GM23338 (cell line): ENCODE data around the gene FAM81A. TPM values are rescaled to one million over a fixed set of nuclear protein-coding genes. Genes with fewer than 3 reads are reported as not detected.

ENCODE experiments used
- ATAC-seq: fragments of 200-7000 bp; cut with Tn5 transposase; 3 replicates; pipeline ENCODE4 v1.9.1; 2020
- DNase-seq: peaks from one replicate; pipeline ENCODE4 v3.0.0-alpha.2; 2015; ENCODE audit warnings: low spot score
- H2AFZ ChIP-seq: fragments of 200-600 bp; sonication (generic); 2 replicates; pipeline ENCODE4 v1.8.0; 2016; ENCODE audit warnings: antibody characterized with exemption, mild to moderate bottlenecking, moderate library complexity
- H3F3A ChIP-seq: fragments of 200-600 bp; sonication (generic); replicated peaks from 2 replicates; pipeline ENCODE4 v1.8.0; 2017; ENCODE audit warnings: antibody characterized with exemption, mixed run types, low read depth
- H3K27ac ChIP-seq: fragments of 200-600 bp; sonication (generic); 2 replicates; pipeline ENCODE4 v1.6.1; 2016; ENCODE audit warnings: low read depth
- H3K27me3 ChIP-seq: fragments of 200-600 bp; sonication (generic); 2 replicates; pipeline ENCODE4 v1.8.0; 2016; ENCODE audit warnings: mild to moderate bottlenecking, mixed run types, moderate library complexity; ENCODE audit not compliant: insufficient read depth
- H3K36me3 ChIP-seq: fragments of 200-600 bp; sonication (generic); 2 replicates; pipeline ENCODE4 v1.8.0; 2016; ENCODE audit warnings: mild to moderate bottlenecking; ENCODE audit not compliant: insufficient read depth
- H3K4me1 ChIP-seq: fragments of 200-600 bp; sonication (generic); 2 replicates; pipeline ENCODE4 v1.8.0; 2016; ENCODE audit warnings: mild to moderate bottlenecking, moderate library complexity; ENCODE audit not compliant: insufficient read depth
- H3K4me2 ChIP-seq: fragments of 200-600 bp; sonication (generic); 2 replicates; pipeline ENCODE4 v1.7.1; 2017; ENCODE audit warnings: mixed run types
- H3K4me3 ChIP-seq: fragments of 200-600 bp; sonication (generic); 2 replicates; pipeline ENCODE4 v1.6.1; 2016; ENCODE audit warnings: mixed run types
- H3K79me2 ChIP-seq: fragments of 200-600 bp; sonication (generic); replicated peaks from 2 replicates; pipeline ENCODE4 v1.8.0; 2017; ENCODE audit warnings: mild to moderate bottlenecking; ENCODE audit not compliant: insufficient read depth
- H3K9me2 ChIP-seq: fragments of 200-600 bp; sonication (generic); 2 replicates; pipeline ENCODE4 v1.8.0; 2017; ENCODE audit not compliant: insufficient read depth
- H4K20me1 ChIP-seq: fragments of 200-600 bp; sonication (generic); replicated peaks from 2 replicates; pipeline ENCODE4 v1.8.0; 2017; ENCODE audit warnings: mild to moderate bottlenecking; ENCODE audit not compliant: insufficient read depth
- H3K27ac Mint-ChIP-seq: 2 replicates; pipeline ENCODE4 v1.8.0; 2020; ENCODE audit warnings: inconsistent platforms, mild to moderate bottlenecking, moderate library complexity, mixed read lengths
- H3K27me3 Mint-ChIP-seq: 3 replicates; pipeline ENCODE4 v1.8.0; 2022; ENCODE audit warnings: low read depth, mild to moderate bottlenecking, moderate library complexity, mixed read lengths, inconsistent platforms; ENCODE audit not compliant: insufficient read depth, poor library complexity
- H3K36me3 Mint-ChIP-seq: 3 replicates; pipeline ENCODE4 v1.8.0; 2021; ENCODE audit warnings: low read depth, mild to moderate bottlenecking, inconsistent platforms, moderate library complexity, mixed read lengths
- H3K4me1 Mint-ChIP-seq: 3 replicates; pipeline ENCODE4 v1.8.0; 2020; ENCODE audit warnings: mild to moderate bottlenecking, inconsistent platforms, mixed read lengths
- H3K4me3 Mint-ChIP-seq: 3 replicates; pipeline ENCODE4 v1.8.0; 2021; ENCODE audit warnings: moderate library complexity, mild to moderate bottlenecking, inconsistent platforms, mixed read lengths
- H3K9me3 Mint-ChIP-seq: 3 replicates; pipeline ENCODE4 v1.8.0; 2020; ENCODE audit warnings: moderate library complexity, mild to moderate bottlenecking, inconsistent platforms, mixed read lengths
- CREB1 ChIP-seq: fragments of 250-450 bp; sonication (Bioruptor Pico); IDR thresholded peaks from 2 replicates; pipeline ENCODE4 v1.5.0; 2020; ENCODE audit warnings: low read depth, mild to moderate bottlenecking, moderate library complexity
- CTCF ChIP-seq, 2 experiments: fragments of 200-600 bp in 1 of 2; sonication (generic) in 1 of 2; conservative IDR thresholded peaks; 2 replicates each; pipeline versions ENCODE4 v1.5.1 to v1.6.1; 2016 to 2017; ENCODE audit warnings: antibody characterized with exemption in 2 of 2, low read depth in 2 of 2, mild to moderate bottlenecking in 2 of 2, moderate library complexity in 1 of 2
- ETS1 ChIP-seq: IDR thresholded peaks from 2 replicates; pipeline ENCODE4 v1.6.1; 2016; ENCODE audit warnings: antibody characterized with exemption
- EZH2 ChIP-seq: fragments of 200-600 bp; sonication (generic); IDR thresholded peaks from one replicate; pipeline ENCODE4 v1.8.0; 2017; ENCODE audit warnings: antibody characterized with exemption, mild to moderate bottlenecking, low read depth; ENCODE audit not compliant: unreplicated experiment
- EZH2phosphoT487 ChIP-seq: fragments of 200-600 bp; sonication (generic); IDR thresholded peaks from one replicate; pipeline ENCODE4 v1.8.1; 2018; ENCODE audit warnings: antibody characterized with exemption; ENCODE audit not compliant: unreplicated experiment
- JUNB ChIP-seq: IDR thresholded peaks from one replicate; pipeline ENCODE4 v1.6.1; 2016; ENCODE audit warnings: antibody characterized with exemption; ENCODE audit not compliant: unreplicated experiment
- NANOG ChIP-seq: IDR thresholded peaks from 2 replicates; pipeline ENCODE4 v1.6.1; 2016; ENCODE audit warnings: antibody characterized with exemption, borderline replicate concordance
- POLR2AphosphoS5 ChIP-seq: IDR thresholded peaks from 2 replicates; pipeline ENCODE4 v1.6.1; 2016; ENCODE audit warnings: antibody characterized with exemption, low read depth
- REST ChIP-seq: IDR thresholded peaks from one replicate; pipeline ENCODE4 v1.6.1; 2018; ENCODE audit warnings: antibody characterized with exemption; ENCODE audit not compliant: unreplicated experiment
- STAT1 ChIP-seq: IDR thresholded peaks from one replicate; pipeline ENCODE4 v1.6.1; 2016; ENCODE audit warnings: antibody characterized with exemption; ENCODE audit not compliant: unreplicated experiment
- ZNF114 ChIP-seq: fragments of 250-450 bp; sonication (Bioruptor Pico); IDR thresholded peaks from 2 replicates; pipeline ENCODE4 v1.5.0; 2020; ENCODE audit warnings: mild to moderate bottlenecking, moderate library complexity
- ZNF331 ChIP-seq: fragments of 250-450 bp; sonication (Bioruptor Pico); IDR thresholded peaks from 2 replicates; pipeline ENCODE4 v1.5.0; 2020; ENCODE audit warnings: low read depth, mild to moderate bottlenecking, moderate library complexity
- ZNF462 ChIP-seq: fragments of 250-450 bp; sonication (Bioruptor Pico); IDR thresholded peaks from 2 replicates; pipeline ENCODE4 v1.5.0; 2020; ENCODE audit warnings: mild to moderate bottlenecking, moderate library complexity
- polyA plus RNA-seq: library from polyadenylated mRNA; unstranded; fragments of >200 nt; fragmentation: Nextera tagmentation; extraction: Ambion mirVana; gene quantifications from 2 replicates; pipeline ENCODE4 v1.2.1, GENCODE V29; 2016
- total RNA-seq: library from RNA; depleted of rRNA; stranded (reverse); fragments of >200 nt; shearing (Covaris generic); gene quantifications from 2 replicates; pipeline ENCODE4 v1.2.3, GENCODE V29; 2014

FAM81A gene
- total and polyA plus RNA-seq, 2 experiments from 2014 or later, result 0.73 to 4.1 TPM

GRCh38 chr15:59569477-59569876 lies 131.5 kb downstream of the FAM81A start:
- ATAC-seq (no peak), DNase-seq (no peak)
- H3K9me2 ChIP-seq, result no peaks in the 10 kb centered on the region
- Mint-ChIP-seq H3K4me1 (peaks cover 7% of the 10 kb centered on the region), H3K36me3 (no peaks in the 10 kb centered on the region), H3K9me3 (no peaks in the 10 kb centered on the region), H3K4me3 (no peak overlapping the region), H3K27ac (no peak overlapping the region), H3K27me3 (no peaks in the 10 kb centered on the region)
- no peak overlapping the region for H2AFZ ChIP-seq
- H3K4me1 ChIP-seq, result peaks cover 6% of the 10 kb centered on the region; the same call in 1 of the 2 replicates
- no peaks in the 10 kb centered on the region for H3K79me2 ChIP-seq
- H3K36me3 ChIP-seq, result no peaks in the 10 kb centered on the region; the same call in 1 of the 2 replicates
- no peaks in the 10 kb centered on the region for H3F3A ChIP-seq
- H3K4me3 ChIP-seq, result no peak overlapping the region
- no peak overlapping the region for H3K27ac ChIP-seq
- no peaks in the 10 kb centered on the region for H4K20me1 ChIP-seq
- TF ChIP-seq EZH2phosphoT487 (no peak), ZNF331 (CRISPR knock-in tag) (no peak), ZNF114 (CRISPR knock-in tag) (no peak), REST (no peak), ZNF462 (CRISPR knock-in tag) (no peak), EZH2 (no peak), JUNB (no peak), STAT1 (no peak), POLR2AphosphoS5 (no peak), ETS1 (no peak), CTCF (conservative IDR thresholded peaks at IDR 0.05; ENCODE audit: low read depth in 2 of 2) (no peak), CREB1 (CRISPR knock-in tag) (no peak), NANOG (no peak)
- H3K4me2 ChIP-seq, result no peak overlapping the region
- no peaks in the 10 kb centered on the region for H3K27me3 ChIP-seq
